NCI-H774 (cell line): ENCODE results near the gene NR5A1.

Source experiments
- DNase-seq: peaks from one replicate; lab custom pipeline; 2025; lab: John Stamatoyannopoulos, UW

Gene NR5A1

GRCh38 chr9:124498499-124499146, 8.6 kb downstream of the NR5A1 start:
- DNase-seq, result no peak

DNA sequence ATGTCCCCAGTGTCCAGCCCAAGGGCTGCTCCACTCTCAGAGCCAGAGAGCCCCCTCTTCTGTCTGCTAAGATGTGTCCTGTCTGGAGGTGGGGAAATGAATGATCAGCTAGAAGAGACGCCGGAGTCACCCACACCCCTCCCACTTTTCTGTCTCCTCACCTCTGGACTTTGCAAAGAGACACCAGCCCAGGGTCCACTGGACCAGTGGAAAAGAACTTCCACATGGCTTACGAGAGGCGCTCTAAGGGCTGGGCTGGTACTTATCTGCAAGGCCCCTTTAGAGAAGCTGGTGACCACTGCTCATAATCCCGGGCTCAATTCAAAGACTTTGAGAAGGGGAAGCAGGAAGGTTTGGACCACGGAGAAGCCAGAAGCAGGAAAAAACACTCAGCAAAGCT, 9.2 kb downstream of the NR5A1 start:
- no peak for DNase-seq

DNA sequence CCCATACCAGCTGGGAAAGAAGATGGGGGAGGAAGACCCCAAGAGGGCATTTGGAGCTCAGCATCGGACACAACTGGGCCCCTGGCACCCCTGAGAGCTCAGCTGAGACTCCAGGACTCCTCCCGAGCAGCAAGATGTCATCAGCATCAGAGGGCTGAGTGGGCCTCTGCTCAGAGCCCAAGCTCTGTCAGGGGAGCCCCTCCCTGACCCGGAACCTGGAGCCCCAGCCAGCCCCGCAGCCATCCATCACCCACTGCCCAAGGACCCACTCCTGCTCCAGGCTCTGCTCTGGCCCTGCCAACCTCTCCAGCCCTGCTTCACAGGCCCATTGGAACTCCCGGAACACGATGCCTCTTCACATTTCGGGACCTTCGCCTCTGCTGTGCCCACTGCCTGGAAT, 9.8 kb downstream of the NR5A1 start:
- no peak for DNase-seq

GRCh38 chr9:124496463-124496862, 10.7 kb downstream of the NR5A1 start:
- no peak for DNase-seq

DNA sequence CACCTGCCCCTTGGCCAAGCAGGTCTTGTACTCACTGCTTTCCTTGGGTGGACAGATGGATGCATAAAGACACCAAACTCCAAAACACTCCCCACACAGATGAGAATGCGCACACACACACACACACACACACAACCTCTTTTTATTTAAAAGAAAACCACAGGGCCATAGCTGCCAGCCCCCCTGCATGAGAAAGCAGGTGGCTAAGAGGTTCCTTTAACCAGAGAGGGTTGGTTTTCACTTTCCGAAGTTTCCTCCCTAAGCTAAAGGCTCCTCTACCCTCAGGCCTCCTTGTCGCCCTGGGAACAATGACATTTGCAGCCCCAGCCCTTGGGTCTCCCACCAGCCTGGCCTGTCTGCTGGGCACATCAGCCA, 11.1 kb downstream of the NR5A1 start:
- DNase-seq, result no peak

DNA sequence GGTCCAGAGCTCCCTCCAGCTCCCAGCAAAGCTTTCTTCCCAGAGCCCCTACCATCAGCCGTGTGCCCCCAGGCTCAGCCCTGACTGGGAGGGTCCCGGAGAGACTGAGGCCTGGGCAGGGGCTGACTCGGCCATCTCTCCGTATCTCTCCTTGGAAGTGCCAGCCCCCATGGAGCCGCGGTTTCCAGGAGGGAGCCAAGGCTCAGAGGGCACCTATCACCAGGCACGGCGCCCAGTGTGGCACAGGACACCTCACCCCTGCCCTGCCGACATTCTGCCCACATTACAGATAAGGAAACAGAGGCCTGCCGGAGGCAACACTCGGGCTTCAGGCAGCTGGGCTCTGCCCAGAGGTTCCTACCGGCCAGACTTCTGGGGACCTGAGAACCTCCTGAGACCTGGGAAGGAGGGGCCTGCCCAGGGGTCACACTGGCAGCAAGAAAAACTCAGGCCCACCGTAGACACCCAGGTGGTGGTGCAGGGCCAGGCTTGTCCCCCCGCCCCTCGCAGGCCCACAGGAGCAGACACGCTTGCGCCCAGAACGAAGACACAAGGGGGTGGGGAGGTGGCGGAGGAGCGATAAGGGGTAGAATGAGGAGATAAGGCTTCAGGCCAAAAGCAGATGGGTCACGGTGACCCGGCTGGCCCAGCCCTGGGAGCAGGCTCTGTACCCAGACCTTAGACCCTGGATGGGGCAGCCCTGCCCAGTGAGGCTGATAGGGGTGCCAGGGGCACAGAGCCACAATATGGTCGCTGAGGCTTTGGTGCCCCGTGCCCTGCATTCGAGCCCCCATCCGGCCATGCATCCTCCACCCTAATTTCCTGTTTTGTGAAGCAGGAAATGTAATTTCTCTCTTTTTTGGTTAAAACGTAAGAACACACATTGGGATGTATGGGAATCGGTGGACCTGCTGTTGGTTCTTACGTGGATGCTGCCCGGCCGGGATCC, 11.8 kb downstream of the NR5A1 start:
- no peak for DNase-seq

DNA sequence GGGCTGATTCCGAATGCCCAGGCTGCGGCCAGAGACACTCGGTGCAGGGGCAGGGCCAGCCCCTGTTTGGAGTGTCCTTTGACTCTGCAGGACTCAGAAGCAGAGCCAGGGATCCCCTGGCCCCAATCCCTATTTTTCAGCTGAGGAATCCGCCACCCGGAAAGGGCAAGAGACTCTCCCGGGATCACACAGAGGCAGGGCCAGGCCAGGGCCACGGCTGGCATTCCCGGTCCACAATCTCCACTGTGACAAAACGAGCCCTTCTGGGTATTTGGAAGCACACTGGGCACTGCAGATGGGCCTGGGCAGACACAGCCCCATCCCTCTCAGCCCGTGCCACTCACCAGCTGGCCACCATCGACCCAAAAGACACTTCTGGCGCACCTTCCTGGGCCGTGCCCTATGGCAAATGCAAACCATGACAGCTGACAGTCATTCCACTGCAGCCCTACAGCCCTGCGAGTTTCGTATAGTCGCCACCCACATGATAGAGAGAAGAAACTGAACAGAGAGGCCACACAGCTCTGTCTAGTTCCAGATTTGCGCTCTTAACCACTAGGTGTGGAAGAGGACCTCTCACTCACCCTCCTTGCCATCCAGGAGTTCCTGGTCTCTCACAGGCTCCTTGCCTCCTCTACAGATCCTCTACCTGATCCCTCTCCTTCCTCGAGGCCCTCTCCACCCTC, 13.3 kb downstream of the NR5A1 start:
- DNase-seq, result no peak

- DNase-seq, result no peak
Observed at GRCh38 chr9:124493218-124493617, 14.0 kb downstream of the NR5A1 start.

GRCh38 chr9:124492818-124493217, 14.4 kb downstream of the NR5A1 start:
- DNase-seq, result no peak

DNA sequence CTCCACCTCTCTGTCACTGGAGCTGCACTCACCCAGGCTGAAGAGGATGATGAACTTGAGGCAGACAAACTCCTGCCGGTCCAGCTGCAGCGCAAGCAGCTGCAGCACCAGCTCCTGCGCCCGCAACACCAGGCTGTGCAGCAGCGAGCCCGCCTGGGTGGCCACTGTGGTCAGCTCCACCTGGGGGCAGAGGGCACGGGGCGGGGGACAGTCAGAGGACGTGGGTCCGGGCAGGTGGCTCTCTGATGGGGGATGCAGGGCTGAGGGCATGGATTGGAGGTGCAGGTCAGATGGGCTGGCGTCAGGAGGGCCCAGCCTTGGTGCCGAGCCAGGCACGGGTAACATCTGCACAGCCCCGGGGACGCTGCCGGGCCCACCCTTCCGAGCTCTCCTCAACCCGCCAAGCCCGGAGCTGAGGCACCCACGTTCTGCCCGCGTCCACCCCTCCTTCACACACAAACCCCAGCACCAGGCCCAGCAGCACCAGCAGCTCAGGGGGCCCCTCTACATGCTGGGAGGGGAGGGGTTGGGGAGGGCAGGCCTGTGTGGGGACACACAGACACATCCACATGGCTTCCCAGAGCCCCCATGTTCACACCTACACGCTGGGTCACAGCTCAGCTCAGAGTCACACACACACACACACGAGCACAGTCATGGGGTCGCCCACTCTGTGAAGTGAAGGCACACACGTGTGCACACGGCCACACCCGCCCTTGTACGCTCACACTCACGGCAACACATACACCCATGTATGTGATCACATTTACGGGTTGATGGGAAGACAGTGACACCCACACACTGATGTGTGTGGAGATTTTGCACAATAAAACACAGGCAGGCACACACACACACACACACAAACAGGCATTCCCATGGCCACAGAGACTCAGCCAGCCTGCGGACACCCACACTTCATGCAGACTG, 15.9 kb downstream of the NR5A1 start:
- DNase-seq, result no peak

GRCh38 chr9:124490004-124490403, 17.2 kb downstream of the NR5A1 start:
- no peak for DNase-seq

DNA sequence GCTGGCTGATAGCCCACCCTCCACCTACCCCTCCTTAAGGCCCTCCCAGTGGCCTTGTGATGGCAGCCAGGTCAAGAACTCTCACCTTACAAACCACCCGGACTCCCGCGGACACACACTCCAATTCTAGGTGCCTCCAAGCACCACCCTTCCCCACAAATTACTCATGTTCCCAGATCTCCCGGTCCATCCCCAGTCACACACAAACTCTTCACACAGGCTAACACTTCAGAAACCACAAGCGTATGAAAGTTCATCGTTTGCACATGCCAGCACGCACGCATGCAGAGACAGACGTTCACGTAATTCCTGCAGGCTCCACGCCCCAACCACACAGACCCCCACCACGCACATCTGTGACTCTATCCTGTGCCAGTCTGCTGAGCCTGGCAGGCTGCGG, 18.0 kb downstream of the NR5A1 start:
- DNase-seq, result no peak

- DNase-seq, result no peak
Observed at GRCh38 chr9:124488641-124489210, 18.5 kb downstream of the NR5A1 start.

DNA sequence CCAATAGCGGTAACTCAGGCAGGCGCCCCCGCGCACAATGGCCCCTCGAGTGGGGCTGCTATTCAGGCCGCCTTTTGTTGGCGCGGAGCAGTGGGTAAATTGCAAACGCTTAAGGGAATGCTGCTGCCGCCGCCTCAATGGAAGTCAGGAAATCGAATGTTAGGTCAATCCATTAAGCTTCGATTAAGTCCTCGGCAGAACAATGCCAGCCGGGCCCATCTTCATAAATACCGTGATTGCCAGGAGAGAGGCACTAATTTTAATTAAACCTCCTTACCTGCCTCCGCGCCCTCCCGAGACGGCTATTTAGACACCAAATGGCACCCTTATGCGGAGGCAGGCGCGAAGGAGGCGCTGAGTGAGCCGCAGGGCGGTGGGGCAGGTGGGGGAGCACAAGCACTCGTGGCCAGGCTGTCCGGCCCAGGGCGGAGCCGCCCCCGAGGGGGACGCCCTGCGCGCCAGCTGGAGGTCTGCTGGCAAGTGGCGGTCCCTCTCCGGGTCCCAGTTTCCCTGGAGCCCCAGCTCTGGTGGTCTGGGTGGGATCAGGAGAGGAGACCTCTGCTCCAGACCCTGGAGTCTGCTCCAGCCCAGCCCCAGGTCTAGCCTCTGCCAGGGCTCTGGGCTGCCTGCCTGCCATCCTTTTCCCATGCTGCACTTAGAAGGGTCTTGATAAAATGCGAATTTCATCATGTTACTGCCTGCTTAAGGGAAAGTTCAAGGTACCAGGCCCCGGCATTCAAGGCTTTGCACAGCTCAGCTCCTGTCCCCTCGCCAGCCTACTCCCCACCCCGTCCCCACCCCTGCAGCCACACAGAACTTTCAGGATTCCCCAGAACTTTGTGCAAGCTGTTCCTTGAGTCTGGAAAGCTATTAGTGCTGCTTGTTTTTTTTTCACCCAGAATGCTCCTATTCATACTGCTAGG, 19.7 kb downstream of the NR5A1 start:
- no peak for DNase-seq

- no peak for DNase-seq
Observed at GRCh38 chr9:124486778-124487259, 20.4 kb downstream of the NR5A1 start.

GRCh38 chr9:124485936-124486335, 21.3 kb downstream of the NR5A1 start:
- no peak for DNase-seq

DNA sequence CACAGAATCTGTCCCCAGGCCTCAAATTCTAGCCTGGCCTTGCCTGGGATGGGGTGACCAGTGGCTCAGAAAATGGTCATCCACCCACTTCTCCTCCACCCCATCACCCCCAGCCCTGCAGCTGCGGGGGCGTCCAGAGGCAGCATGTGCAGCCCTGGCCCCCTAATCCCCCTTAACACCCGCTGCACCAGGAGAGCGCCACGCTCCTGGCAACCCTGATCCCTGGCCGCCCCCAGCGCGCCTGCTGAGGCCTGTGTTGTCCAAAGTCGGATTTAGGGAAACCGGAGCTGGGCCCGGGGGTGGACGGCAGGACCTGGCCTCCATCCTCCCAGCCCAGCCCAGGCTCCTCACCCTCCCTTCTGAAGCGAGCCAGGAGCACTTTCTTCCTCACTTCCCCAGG, 22.0 kb downstream of the NR5A1 start:
- DNase-seq, result no peak

DNA sequence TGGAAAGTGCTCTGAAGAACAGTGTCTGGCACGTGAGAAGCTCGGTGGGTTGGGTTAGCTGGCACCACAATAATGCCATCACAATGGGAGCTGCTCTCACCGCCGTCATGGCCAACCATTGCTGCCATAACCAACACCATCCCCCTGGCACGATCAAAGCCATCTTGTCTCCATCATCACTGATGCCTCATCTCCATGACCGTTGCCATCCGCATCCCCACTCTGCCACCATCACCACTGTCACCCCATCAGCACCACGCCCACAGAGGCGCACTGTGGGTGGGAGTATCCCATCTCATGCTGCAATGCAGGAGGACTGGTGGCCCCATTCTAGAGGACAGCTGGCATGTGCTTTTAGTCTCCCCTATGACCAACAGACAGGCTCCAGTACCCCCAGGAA, 23.7 kb downstream of the NR5A1 start:
- DNase-seq, result no peak

GRCh38 chr9:124482431-124483031, 24.7 kb downstream of the NR5A1 start:
- no peak for DNase-seq

- no peak for DNase-seq
Observed at GRCh38 chr9:124481115-124481514, 26.1 kb downstream of the NR5A1 start.
